HepG2 (cell line): ENCODE data around the gene SLIRP. TPM values are rescaled to one million over a fixed set of nuclear protein-coding genes. Genes with fewer than 3 reads are reported as not detected.
"Not testable (repeated sequence)": the region's sequence is repeated elsewhere in the genome, so short reads cannot be mapped to it uniquely, and the experiment has no call there.

Experiments
- ATAC-seq: fragments of 200-7000 bp; cut with Tn5 transposase; 3 replicates; pipeline ENCODE4 v1.9.1; 2020; ENCODE audit warnings: mild to moderate bottlenecking, moderate library complexity
- BruUV-seq: library from RNA; stranded (reverse); fragments of 400-500 nt; replicated peaks from 2 replicates; lab custom pipeline; 2021; lab: Mats Ljungman, UMichigan
- CTCF ChIA-PET: fragments of 300-600 bp; formaldehyde crosslinking; extraction: SDS; loops from one replicate; lab custom pipeline; 2021; ENCODE audit warnings: low total read pairs, inconsistent platforms, low intra/inter-chr PET ratio; lab: Yijun Ruan, JAX
- POLR2A ChIA-PET: fragments of 350-600 bp; sonication (Branson Sonifier 250); formaldehyde crosslinking; loops from one replicate; lab custom pipeline; 2020; ENCODE audit warnings: antibody characterized with exemption, inconsistent platforms; lab: Yijun Ruan, JAX
- DNase-seq: peaks from one replicate; pipeline ENCODE4 v3.0.0-alpha.2; 2015; ENCODE audit warnings: low spot score
- FAIRE-seq: peaks from 3 replicates; lab custom pipeline; 2011; peaks lifted over from hg19 to GRCh38; lab: Jason Lieb, UNC
- H2AFZ ChIP-seq: one replicate; pipeline ENCODE4 v1.6.1; 2011; ENCODE audit warnings: low read length, inconsistent platforms
- H3K27ac ChIP-seq: fragments of 300-600 bp; 3 replicates; pipeline ENCODE4 v1.8.0; 2011; ENCODE audit warnings: mixed run types, mild to moderate bottlenecking, mixed read lengths, low read length, inconsistent platforms; ENCODE audit not compliant: insufficient read depth; ENCODE audit errors: extremely low read length
- H3K27me3 ChIP-seq, 2 experiments: fragments of 200-600 bp in 1 of 2; 2 replicates in 1 of 2; 3 replicates in 1 of 2; pipeline versions ENCODE4 v1.6.0 to v1.8.0; 2011; ENCODE audit warnings: low read length in 2 of 2, mild to moderate bottlenecking in 2 of 2, moderate library complexity in 2 of 2, inconsistent platforms in 1 of 2; ENCODE audit not compliant: insufficient read depth in 2 of 2, control insufficient read depth in 1 of 2
- H3K36me3 ChIP-seq, 2 experiments: fragments of 200-600 bp in 1 of 2; replicated peaks in 1 of 2; 2 replicates in 1 of 2; 3 replicates in 1 of 2; pipeline versions ENCODE4 v1.5.1 to v1.8.0; 2011; ENCODE audit warnings: low read length in 2 of 2, inconsistent platforms in 1 of 2; ENCODE audit not compliant: insufficient read depth in 2 of 2, control insufficient read depth in 1 of 2
- H3K4me1 ChIP-seq: 2 replicates; pipeline ENCODE4 v1.5.1; 2012; ENCODE audit warnings: low read length, inconsistent platforms; ENCODE audit not compliant: insufficient read depth
- H3K4me2 ChIP-seq: 2 replicates; pipeline ENCODE4 v1.6.0; 2011; ENCODE audit warnings: low read depth, low read length, inconsistent platforms
- H3K4me3 ChIP-seq, 3 experiments: fragments of 200-600 bp in 1 of 3; sonication (generic), shearing (Covaris generic) in 1 of 3; replicated peaks in 1 of 3; 2 replicates each; pipeline ENCODE4 v1.5.1; 2011 to 2016; ENCODE audit warnings: low read length in 3 of 3, inconsistent platforms in 2 of 3, low read depth in 2 of 3, mild to moderate bottlenecking in 2 of 3, control low read depth in 1 of 3, mixed read lengths in 1 of 3; ENCODE audit not compliant: insufficient read depth in 1 of 3
- H3K79me2 ChIP-seq: one replicate; pipeline ENCODE4 v1.6.1; 2011; ENCODE audit warnings: low read length, inconsistent platforms; ENCODE audit not compliant: insufficient read depth
- H3K9ac ChIP-seq: 2 replicates; pipeline ENCODE4 v1.6.0; 2011; ENCODE audit warnings: mild to moderate bottlenecking, low read depth, low read length, inconsistent platforms; ENCODE audit not compliant: insufficient read depth
- H3K9me3 ChIP-seq: 2 replicates; pipeline ENCODE4 v1.5.1; 2012; ENCODE audit warnings: mild to moderate bottlenecking, low read length
- H4K20me1 ChIP-seq: 2 replicates; pipeline ENCODE4 v1.6.0; 2011; ENCODE audit warnings: inconsistent platforms, mild to moderate bottlenecking, low read length, moderate library complexity; ENCODE audit not compliant: insufficient read depth
- HDAC1 ChIP-seq: sonication (generic); formaldehyde crosslinking; IDR thresholded peaks from 2 replicates; pipeline ENCODE4 v1.5.1; 2020; ENCODE audit warnings: mild to moderate bottlenecking, missing genetic modification reagents
- SIX4 ChIP-seq: sonication (generic); formaldehyde crosslinking; IDR thresholded peaks from 2 replicates; pipeline ENCODE4 v1.4.0; 2020; ENCODE audit warnings: missing genetic modification reagents
- TOPORS ChIP-seq: sonication (generic); formaldehyde crosslinking; IDR thresholded peaks from 2 replicates; pipeline ENCODE4 v1.8.0; 2023; ENCODE audit warnings: mild to moderate bottlenecking, missing genetic modification reagents
- ZBTB1 ChIP-seq: sonication (generic); formaldehyde crosslinking; IDR thresholded peaks from 2 replicates; pipeline ENCODE4 v1.4.0; 2020; ENCODE audit warnings: missing genetic modification reagents, borderline replicate concordance
- ZFX ChIP-seq: sonication (generic); formaldehyde crosslinking; IDR thresholded peaks from 2 replicates; pipeline ENCODE4 v1.4.0; 2020; ENCODE audit warnings: mild to moderate bottlenecking, low read depth, missing genetic modification reagents, moderate library complexity
- ZNF224 ChIP-seq: sonication (generic); formaldehyde crosslinking; IDR thresholded peaks from 2 replicates; pipeline ENCODE4 v1.5.0; 2020; ENCODE audit warnings: mild to moderate bottlenecking, missing genetic modification reagents
- ZNF282 ChIP-seq: fragments of 450-650 bp; IDR thresholded peaks from 2 replicates; pipeline ENCODE4 v1.6.1; 2018; ENCODE audit not compliant: partially characterized antibody
- WGBS: methylation state at CpG from one replicate; pipeline ENCODE4 v1.1.6; 2017; ENCODE audit warnings: low lambda C conversion rate; 5-methylcytosine and 5-hydroxymethylcytosine counted together
- in situ Hi-C: cut with HindIII; loops from 2 replicates; pipeline ENCODE4 v1.10.0; 2017; ENCODE audit warnings: low pct_unique_long_range_greater_than_20kb; ENCODE audit not compliant: extremely low pct_ligation_motif_present
- intact Hi-C: fragments of 100-400 bp; cut with micrococcal nuclease; formaldehyde crosslinking; loops from one replicate; pipeline ENCODE4 v1.10.0; 2022; ENCODE audit not compliant: unreplicated experiment
- polyA plus RNA-seq, 8 experiments: library from polyadenylated mRNA; depleted of rRNA in 3 of 8; stranded (reverse) in 7 of 8; unstranded in 1 of 8; fragments of >200 nt; fragmentation: Illumina TruSeq in 4 of 8; extraction: Trizol in 4 of 8; gene quantifications; 2 replicates each; pipeline versions ENCODE4 v1.2.1 to v1.2.3, GENCODE V29; 2011 to 2016; ENCODE audit warnings: low read depth in 4 of 8, missing spikeins in 1 of 8, mixed read lengths in 1 of 8; ENCODE audit not compliant: insufficient read depth in 1 of 8
- total RNA-seq, 5 experiments: library from RNA; depleted of rRNA; stranded (reverse); fragments of >200 nt; fragmentation: Illumina TruSeq; extraction: Trizol; gene quantifications; 2 replicates each; pipeline ENCODE4 v1.2.3, GENCODE V29; 2016; ENCODE audit warnings: low read depth in 1 of 5
- TF ChIP-seq, protein P1 (sequence below): IDR thresholded peaks from 2 replicates; pipeline ENCODE4 v1.6.1; 2016
- TF ChIP-seq, protein P2 (sequence below): fragments of 450-650 bp; IDR thresholded peaks from 2 replicates; pipeline ENCODE4 v1.6.1; 2017

SLIRP gene
- total and polyA plus RNA-seq, 2 of the 13 experiments (the other 11 are each of a cell fraction or from before 2014, with no cell fraction given): 281 to 548 TPM

- in situ Hi-C loops: no loop called here
- Histone ChIP-seq H3K4me2 (no peak overlapping the region), H3K27ac (no peak overlapping the region), H2AFZ (no peak overlapping the region), H3K79me2 (no peaks in the 10 kb centered on the region), H3K9me3 (no peaks in the 10 kb centered on the region), H4K20me1 (no peaks in the 10 kb centered on the region), H3K4me1 (0 out of 2 replicates have a peak, but pooled peaks cover 11% of the 10 kb centered on the region), H3K9ac (no peak overlapping the region), H3K4me3 (no peak overlapping the region), H3K27me3 (no peaks in the 10 kb centered on the region; a peak in 1 of 5 replicates), H3K36me3 (no peaks in the 10 kb centered on the region)
- DNase-seq (no peak), ATAC-seq (no peak), FAIRE-seq (no peak)
- ChIA-PET CTCF (no interaction called here), POLR2A (no interaction called here)
- intact Hi-C loops: no loop called here
- TF ChIP-seq ZFX (CRISPR knock-in tag) (no peak), ZBTB1 (CRISPR knock-in tag) (no peak), TOPORS (CRISPR knock-in tag) (no peak), ZNF282 (no peak), ZNF224 (CRISPR knock-in tag) (no peak), SIX4 (CRISPR knock-in tag) (no peak), HDAC1 (CRISPR knock-in tag) (no peak)
- TF ChIP-seq, protein P1, sequence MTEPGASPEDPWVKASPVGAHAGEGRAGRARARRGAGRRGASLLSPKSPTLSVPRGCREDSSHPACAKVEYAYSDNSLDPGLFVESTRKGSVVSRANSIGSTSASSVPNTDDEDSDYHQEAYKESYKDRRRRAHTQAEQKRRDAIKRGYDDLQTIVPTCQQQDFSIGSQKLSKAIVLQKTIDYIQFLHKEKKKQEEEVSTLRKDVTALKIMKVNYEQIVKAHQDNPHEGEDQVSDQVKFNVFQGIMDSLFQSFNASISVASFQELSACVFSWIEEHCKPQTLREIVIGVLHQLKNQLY (CRISPR knock-in tag): no peak
- TF ChIP-seq, protein P2, sequence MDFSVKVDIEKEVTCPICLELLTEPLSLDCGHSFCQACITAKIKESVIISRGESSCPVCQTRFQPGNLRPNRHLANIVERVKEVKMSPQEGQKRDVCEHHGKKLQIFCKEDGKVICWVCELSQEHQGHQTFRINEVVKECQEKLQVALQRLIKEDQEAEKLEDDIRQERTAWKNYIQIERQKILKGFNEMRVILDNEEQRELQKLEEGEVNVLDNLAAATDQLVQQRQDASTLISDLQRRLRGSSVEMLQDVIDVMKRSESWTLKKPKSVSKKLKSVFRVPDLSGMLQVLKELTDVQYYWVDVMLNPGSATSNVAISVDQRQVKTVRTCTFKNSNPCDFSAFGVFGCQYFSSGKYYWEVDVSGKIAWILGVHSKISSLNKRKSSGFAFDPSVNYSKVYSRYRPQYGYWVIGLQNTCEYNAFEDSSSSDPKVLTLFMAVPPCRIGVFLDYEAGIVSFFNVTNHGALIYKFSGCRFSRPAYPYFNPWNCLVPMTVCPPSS: no peak
- BruUV-seq: no TSS peak
- 59% methylated on average over 5 of the region's 7 CpGs for WGBS
These were observed 47.1 kb upstream of the SLIRP start for GRCh38 chr14:77660754-77661153.

DNA sequence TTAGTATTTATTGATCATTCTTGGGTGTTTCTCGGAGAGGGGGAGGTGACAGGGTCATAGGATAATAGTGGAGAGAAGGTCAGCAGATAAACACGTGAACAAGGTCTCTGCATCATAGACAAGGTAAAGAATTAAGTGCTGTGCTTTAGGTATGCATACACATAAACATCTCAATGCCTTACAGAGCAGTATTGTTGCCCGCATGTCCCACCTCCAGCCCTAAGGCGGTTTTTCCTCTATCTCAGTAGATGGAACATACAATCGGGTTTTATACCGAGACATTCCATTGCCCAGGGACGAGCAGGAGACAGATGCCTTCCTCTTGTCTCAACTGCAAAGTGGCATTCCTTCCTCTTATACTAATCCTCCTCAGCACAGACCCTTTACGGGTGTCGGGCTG is 46.3 kb upstream of the SLIRP start:
- CTCF ChIA-PET, ATAC-seq, FAIRE-seq: not testable (repeated sequence)

More for the DNA sequence above, 46.3 kb upstream of the SLIRP start:
- H2AFZ ChIP-seq, H3K36me3 ChIP-seq, H3K9me3 ChIP-seq, H3K9ac ChIP-seq, BruUV-seq, in situ Hi-C loops, H3K27me3 ChIP-seq, H3K79me2 ChIP-seq, intact Hi-C loops, H3K4me3 ChIP-seq, H3K4me2 ChIP-seq, POLR2A ChIA-PET, H3K27ac ChIP-seq, DNase-seq, H4K20me1 ChIP-seq: not testable (repeated sequence)
- H3K4me1 ChIP-seq: 0 out of 2 replicates have a peak, but pooled peaks cover 11% of the 10 kb centered on the region
- WGBS: 49% methylated on average over 4 of the region's 9 CpGs
